Stimulated activated CD4-positive, alpha-beta T cell treated with anti-CD3 and anti-CD28 coated beads, Interleukin-1b, Interleukin-23, amount 100 ng/mL, for 1 hour (primary cell): Measurements from ENCODE around the gene PTPRJ.

ENCODE experiments used
- DNase-seq, 2 donors: peaks; one replicate each; pipeline ENCODE4 v3.0.0-alpha.2; 2020; ENCODE audit warnings: low read depth in 2 of 2

PTPRJ gene

DNA sequence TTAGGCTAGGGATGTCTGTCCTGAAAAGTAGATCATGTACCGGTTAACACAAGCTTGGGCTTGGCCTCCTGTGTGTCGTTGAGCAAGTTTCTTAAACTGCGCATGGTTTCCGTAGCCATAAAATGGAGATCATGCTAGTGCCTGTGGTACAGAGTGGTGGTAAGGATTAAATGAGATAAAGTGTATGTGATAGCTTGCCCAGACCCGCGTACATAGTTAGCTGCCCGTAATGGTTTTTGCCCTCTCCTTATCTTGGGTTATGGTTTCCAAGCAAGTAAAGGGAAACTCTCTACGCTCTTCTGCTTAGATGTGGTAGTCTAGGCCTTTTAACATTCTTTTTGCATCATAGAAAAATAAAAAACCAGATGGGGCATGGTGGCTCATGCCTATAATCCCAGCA lies 11.0 kb upstream of the PTPRJ start:
- no peak for DNase-seq

GRCh38 chr11:47971501-47971900 lies 8.9 kb upstream of the PTPRJ start:
- DNase-seq: no peak

DNA sequence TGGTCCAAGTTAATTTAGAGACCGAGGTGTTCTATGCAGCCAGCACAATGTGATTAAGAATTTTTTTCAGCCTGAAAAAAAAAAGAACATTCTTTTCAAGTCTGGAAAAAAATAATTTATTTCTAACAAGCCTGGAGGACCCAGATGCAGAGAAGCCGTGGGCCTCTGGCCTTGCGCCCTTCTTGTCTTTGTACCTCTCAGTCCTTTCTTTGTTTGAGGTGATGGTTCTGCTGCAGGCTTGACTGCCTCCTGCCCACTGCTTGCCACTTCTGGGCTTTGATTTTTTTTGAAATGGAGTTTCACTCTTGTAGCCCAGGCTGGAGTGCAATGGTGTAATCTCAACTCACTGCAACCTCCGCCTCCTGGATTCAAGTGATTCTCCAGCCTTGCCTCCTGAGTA lies 7.2 kb upstream of the PTPRJ start:
- DNase-seq: no peak

- no peak for DNase-seq
These were observed 3.4 kb upstream of the PTPRJ start for GRCh38 chr11:47976931-47977330.

DNA sequence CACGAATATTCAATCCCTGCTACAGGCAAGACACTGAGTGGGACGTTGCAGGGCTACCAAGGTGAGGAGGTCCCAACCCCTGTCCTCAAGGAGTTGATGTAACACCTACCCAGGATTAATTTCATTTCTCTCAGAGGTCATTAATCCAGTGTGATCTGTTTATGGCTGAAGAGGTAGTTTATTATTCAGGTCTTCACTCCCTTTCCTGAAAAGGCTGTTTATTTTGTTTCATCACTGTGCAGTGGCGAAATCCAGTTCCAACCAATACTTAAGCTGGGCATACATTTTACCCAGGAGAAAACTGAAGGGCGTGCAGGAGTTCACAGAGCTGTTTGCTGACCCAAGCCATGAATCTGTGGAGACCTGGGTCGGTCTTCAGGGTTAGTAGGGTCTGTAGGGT lies 2.7 kb upstream of the PTPRJ start:
- DNase-seq: no peak

GRCh38 chr11:47979378-47980087 lies 826 bp upstream of the PTPRJ start:
- DNase-seq: no peak

DNA sequence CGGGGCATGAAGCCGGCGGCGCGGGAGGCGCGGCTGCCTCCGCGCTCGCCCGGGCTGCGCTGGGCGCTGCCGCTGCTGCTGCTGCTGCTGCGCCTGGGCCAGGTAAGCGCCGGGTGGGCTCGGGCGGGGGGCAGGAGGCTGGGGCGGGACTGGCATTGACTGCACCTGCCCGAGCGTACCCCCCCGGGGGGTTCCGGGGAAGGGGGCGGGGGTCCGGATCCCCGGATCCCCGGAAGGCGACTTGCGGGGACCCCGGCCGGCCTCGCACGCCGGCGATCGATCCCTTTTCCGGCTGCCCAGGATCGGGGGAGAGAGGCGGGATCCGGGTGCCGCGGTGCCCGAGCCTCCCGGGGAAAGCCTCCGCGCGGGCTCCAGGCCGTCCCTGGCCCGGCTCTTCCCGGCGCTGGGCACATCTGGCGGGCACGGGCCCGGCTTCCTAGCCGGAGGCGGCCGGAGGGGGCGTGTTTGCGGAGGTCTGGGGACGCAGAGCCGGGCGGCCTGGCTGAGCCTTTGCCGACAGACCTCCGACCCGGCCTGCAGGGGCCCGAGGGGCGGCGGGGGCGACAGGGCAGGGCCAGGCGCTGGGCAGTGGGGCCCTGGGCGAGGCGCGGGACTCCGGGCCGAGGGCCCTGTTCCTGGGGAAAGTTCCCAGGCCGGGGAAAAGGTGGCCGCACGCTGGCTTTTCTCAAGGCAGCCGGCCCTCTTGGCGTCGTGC lies 705 bp downstream of the PTPRJ start:
- no peak for DNase-seq

DNA sequence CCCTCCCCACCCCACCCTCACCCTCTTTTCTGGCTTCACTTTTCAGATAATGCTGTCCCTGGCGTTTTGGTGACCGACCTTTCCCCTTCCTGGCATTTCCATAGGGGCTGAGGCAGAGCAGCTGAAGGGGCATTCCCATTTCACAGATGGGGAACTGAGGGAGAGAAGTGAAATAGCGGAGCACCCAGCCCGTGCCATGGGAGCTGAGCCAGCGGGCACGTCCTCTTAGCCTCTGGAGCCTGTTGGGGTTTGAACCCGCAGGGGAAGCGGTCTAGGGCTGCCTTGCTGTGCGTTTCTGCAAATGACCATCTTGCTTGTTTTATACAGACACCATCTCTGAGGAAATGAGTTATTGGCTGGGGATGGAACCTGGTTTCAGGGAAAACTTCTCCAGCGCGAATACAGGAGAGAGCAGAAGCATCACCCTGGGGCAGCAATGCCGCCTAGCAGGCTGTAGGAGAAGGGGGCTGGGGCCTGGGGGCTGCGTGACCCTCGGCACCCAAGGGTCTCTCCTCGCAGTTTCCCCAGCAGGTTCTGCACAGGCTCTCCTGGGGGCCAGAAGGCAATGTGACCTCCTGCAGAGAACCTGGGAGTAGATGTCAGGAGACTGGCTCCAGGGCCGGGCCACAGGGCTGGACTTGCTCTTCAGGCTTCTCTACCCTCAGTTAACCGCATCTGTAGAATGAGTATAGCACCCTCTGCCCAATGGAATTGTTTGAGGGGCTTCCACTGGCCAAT lies 1.5 kb downstream of the PTPRJ start:
- DNase-seq: no peak

DNA sequence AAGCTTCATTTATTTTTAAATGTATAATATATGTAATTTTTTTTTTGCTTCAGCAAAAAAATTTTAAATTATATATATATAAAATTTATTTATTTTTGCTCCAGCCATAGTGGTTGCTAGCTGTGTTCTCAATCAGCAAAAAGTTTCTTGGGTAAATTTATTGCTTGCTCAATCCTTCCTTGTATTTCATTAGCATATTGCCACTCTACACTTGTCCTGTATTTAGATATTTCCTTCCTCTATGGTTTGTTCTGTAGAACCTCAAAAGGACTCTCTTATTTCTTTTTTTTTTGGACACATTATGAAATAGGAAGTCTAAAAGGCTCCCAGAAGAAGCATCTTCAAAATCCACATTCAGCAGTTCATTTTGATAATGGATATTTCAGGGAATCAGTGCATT lies 2.3 kb downstream of the PTPRJ start:
- no peak for DNase-seq

- no peak for DNase-seq
These were observed 3.4 kb downstream of the PTPRJ start for GRCh38 chr11:47983464-47984397.

GRCh38 chr11:47986219-47986618 lies 5.9 kb downstream of the PTPRJ start:
- no peak for DNase-seq

- no peak for DNase-seq
These were observed 6.4 kb downstream of the PTPRJ start for GRCh38 chr11:47986742-47987141.

DNA sequence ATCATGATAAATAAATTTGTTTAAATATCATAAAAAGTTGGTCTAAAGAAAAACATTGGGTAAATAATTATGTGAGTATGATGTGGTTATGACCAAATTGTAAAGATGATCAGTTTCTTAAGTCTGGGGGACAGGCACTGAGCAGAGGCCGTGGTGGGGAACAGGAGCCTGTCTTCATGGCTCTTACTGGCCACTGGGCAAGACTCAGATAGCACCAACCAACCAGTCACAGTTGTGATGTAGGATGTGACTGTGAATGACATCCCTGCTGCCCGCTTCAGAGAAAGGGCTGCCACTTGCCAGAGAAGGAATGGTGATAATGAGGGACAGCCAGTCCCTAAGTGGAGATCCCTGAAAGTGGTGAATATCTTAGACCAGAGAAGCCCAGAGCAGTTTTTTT lies 7.0 kb downstream of the PTPRJ start:
- DNase-seq: no peak

GRCh38 chr11:47987781-47988180 lies 7.4 kb downstream of the PTPRJ start:
- no peak for DNase-seq

DNA sequence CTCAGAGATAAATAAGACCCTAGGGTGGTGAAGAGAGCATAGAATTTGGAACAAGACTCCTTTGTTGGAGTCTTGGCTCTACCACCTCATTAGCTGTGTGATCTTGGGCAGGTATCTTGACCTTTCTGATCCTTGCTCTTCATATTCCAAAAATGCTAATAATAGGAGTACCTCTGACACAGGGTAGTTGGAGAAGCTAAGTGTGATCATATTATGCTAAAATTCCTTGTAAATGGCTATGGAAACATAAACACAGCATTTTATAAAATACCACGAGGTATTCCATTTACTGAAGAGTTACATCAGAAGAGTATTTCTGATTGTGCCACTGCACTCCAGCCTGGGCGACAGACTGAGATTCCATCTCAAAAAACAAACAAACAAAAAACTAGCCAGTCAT lies 9.4 kb downstream of the PTPRJ start:
- no peak for DNase-seq

GRCh38 chr11:47991266-47991830 lies 11.0 kb downstream of the PTPRJ start:
- DNase-seq: no peak

DNA sequence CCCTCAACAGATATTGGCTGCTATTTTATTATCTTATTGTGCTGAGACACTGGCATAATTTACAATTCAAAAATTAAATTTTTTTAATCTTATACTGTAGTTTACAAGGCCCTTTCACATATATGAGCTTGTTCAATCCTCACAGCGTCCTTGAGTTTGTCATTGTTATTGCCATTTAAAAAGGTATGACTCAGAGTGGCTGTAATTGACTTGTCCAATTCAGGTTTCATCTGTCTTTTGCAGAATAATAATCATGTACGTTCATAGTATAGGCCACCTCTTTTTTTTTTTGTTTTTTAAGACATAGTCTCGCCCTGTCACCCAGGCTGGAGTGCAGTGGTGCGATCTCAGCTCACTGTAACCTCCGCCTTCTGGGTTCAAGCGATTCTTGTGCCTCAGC lies 11.5 kb downstream of the PTPRJ start:
- DNase-seq: no peak

- DNase-seq: no peak
These were observed 12.8 kb downstream of the PTPRJ start for GRCh38 chr11:47992959-47993820.

GRCh38 chr11:47994417-47994816 lies 14.1 kb downstream of the PTPRJ start:
- no peak for DNase-seq

DNA sequence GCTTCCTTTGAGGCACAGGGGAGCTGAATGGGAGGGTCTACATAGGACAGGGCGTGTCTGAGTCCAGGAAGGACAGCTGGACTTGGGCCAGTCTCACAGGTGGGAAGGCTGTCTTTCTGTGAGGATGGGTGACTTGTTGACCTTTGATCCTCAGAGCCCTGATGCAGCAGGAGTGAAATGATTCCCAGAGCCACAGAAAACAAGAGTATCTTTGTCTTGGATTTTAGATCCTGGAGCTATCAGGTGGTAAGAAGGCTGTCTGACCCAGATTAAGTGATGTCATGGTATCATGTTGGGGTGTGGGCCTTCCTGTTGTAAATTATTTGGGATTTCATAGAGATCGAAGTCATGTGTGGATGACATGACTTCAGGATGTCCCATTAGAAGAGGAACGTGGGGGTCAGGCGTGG lies 15.0 kb downstream of the PTPRJ start:
- no peak for DNase-seq
